H9 (cell line): ENCODE results near the gene FAM163B. TPM values are rescaled to one million over a fixed set of nuclear protein-coding genes. Genes with fewer than 3 reads are reported as not detected.

Experiments
- DNase-seq: peaks from one replicate; pipeline ENCODE4 v3.0.0-alpha.2; 2017
- H2AFZ ChIP-seq: one replicate; pipeline ENCODE4 v1.6.1; 2013; ENCODE audit warnings: mild to moderate bottlenecking, low read length, control low read depth, moderate library complexity
- H2AK5ac ChIP-seq: 2 replicates; pipeline ENCODE4 v1.6.1; 2013; ENCODE audit warnings: low read length, control low read depth, mixed read lengths; ENCODE audit not compliant: insufficient read length
- H2BK120ac ChIP-seq: one replicate; pipeline ENCODE4 v1.6.1; 2013; ENCODE audit warnings: low read depth, mild to moderate bottlenecking, low read length, control low read depth, inconsistent platforms; ENCODE audit not compliant: poor library complexity, severe bottlenecking
- H2BK12ac ChIP-seq: 2 replicates; pipeline ENCODE4 v1.6.1; 2013; ENCODE audit warnings: low read length, control low read depth, mixed read lengths, low read depth; ENCODE audit not compliant: insufficient read length
- H2BK15ac ChIP-seq: 2 replicates; pipeline ENCODE4 v1.6.1; 2013; ENCODE audit warnings: low read depth, low read length, control low read depth
- H2BK20ac ChIP-seq: one replicate; pipeline ENCODE4 v1.6.1; 2013; ENCODE audit warnings: low read depth, mild to moderate bottlenecking, low read length, control low read depth, inconsistent platforms; ENCODE audit not compliant: poor library complexity, severe bottlenecking
- H2BK5ac ChIP-seq: 2 replicates; pipeline ENCODE4 v1.6.1; 2013; ENCODE audit warnings: low read length, control low read depth, mixed read lengths; ENCODE audit not compliant: insufficient read length
- H3K14ac ChIP-seq: 2 replicates; pipeline ENCODE4 v1.6.1; 2013; ENCODE audit warnings: low read length, control low read depth; ENCODE audit not compliant: insufficient read depth
- H3K18ac ChIP-seq: 2 replicates; pipeline ENCODE4 v1.6.1; 2013; ENCODE audit warnings: low read depth, mild to moderate bottlenecking, mixed read lengths, low read length, control low read depth; ENCODE audit not compliant: insufficient read length
- H3K23ac ChIP-seq: 2 replicates; pipeline ENCODE4 v1.6.1; 2013; ENCODE audit warnings: low read length, control low read depth, mixed read lengths, low read depth; ENCODE audit not compliant: insufficient read length
- H3K23me2 ChIP-seq: 2 replicates; pipeline ENCODE4 v1.6.1; 2013; ENCODE audit warnings: low read depth, mild to moderate bottlenecking, mixed read lengths, low read length, control low read depth; ENCODE audit not compliant: insufficient read length, poor library complexity, severe bottlenecking
- H3K27ac ChIP-seq: 2 replicates; pipeline ENCODE4 v1.5.1; 2013; ENCODE audit warnings: low read length, control low read depth, mixed read lengths, low read depth; ENCODE audit not compliant: insufficient read length
- H3K27me3 ChIP-seq: 2 replicates; pipeline ENCODE4 v1.6.1; 2013; ENCODE audit warnings: low read length, control low read depth, inconsistent platforms; ENCODE audit not compliant: insufficient read depth
- H3K4ac ChIP-seq: 2 replicates; pipeline ENCODE4 v1.6.1; 2013; ENCODE audit warnings: low read depth, mild to moderate bottlenecking, control low read depth, inconsistent platforms, low read length, moderate library complexity
- H3K4me1 ChIP-seq: 2 replicates; pipeline ENCODE4 v1.6.1; 2013; ENCODE audit warnings: low read length, control low read depth, inconsistent platforms; ENCODE audit not compliant: insufficient read depth
- H3K4me2 ChIP-seq: 2 replicates; pipeline ENCODE4 v1.6.1; 2013; ENCODE audit warnings: low read length, control low read depth, mixed read lengths; ENCODE audit not compliant: insufficient read length, insufficient read depth
- H3K56ac ChIP-seq: 2 replicates; pipeline ENCODE4 v1.6.1; 2013; ENCODE audit warnings: low read depth, mild to moderate bottlenecking, mixed read lengths, low read length, control low read depth; ENCODE audit not compliant: insufficient read length
- H3K79me1 ChIP-seq: 2 replicates; pipeline ENCODE4 v1.6.1; 2013; ENCODE audit warnings: low read depth, mild to moderate bottlenecking, moderate library complexity, low read length, control low read depth, inconsistent platforms; ENCODE audit not compliant: insufficient read depth, poor library complexity, severe bottlenecking
- H3K79me2 ChIP-seq: 2 replicates; pipeline ENCODE4 v1.6.1; 2013; ENCODE audit warnings: low read length, control low read depth, inconsistent platforms; ENCODE audit not compliant: insufficient read depth
- H3K9ac ChIP-seq: 2 replicates; pipeline ENCODE4 v1.6.1; 2013; ENCODE audit warnings: low read length, control low read depth, mixed read lengths; ENCODE audit not compliant: insufficient read length; ENCODE audit errors: extremely low read depth
- H3K9me3 ChIP-seq: one replicate; pipeline ENCODE4 v1.6.1; 2013; ENCODE audit warnings: low read depth, low read length, inconsistent platforms; ENCODE audit not compliant: control insufficient read depth
- H3T11ph ChIP-seq: one replicate; pipeline ENCODE4 v1.6.1; 2013; ENCODE audit warnings: mild to moderate bottlenecking, low read length, control low read depth, inconsistent platforms
- H4K20me1 ChIP-seq: one replicate; pipeline ENCODE4 v1.6.1; 2013; ENCODE audit not compliant: control insufficient read depth, insufficient read length, insufficient read depth
- H4K5ac ChIP-seq: 2 replicates; pipeline ENCODE4 v1.6.1; 2013; ENCODE audit warnings: low read depth, mild to moderate bottlenecking, mixed read lengths, low read length, control low read depth; ENCODE audit not compliant: insufficient read length
- H4K8ac ChIP-seq: replicated peaks from 2 replicates; pipeline ENCODE4 v1.6.1; 2013; ENCODE audit warnings: low read length, control low read depth, mixed read lengths, low read depth; ENCODE audit not compliant: insufficient read length
- H4K91ac ChIP-seq: 2 replicates; pipeline ENCODE4 v1.6.1; 2013; ENCODE audit warnings: low read depth, mild to moderate bottlenecking, moderate library complexity, mixed read lengths, low read length, control low read depth; ENCODE audit not compliant: insufficient read length
- H3K27ac Mint-ChIP-seq, 3 experiments: 2 replicates in 2 of 3; 3 replicates in 1 of 3; pipeline ENCODE4 v1.8.0; 2020 to 2021; ENCODE audit warnings: mixed read lengths in 3 of 3, mild to moderate bottlenecking in 1 of 3, moderate library complexity in 1 of 3
- H3K27me3 Mint-ChIP-seq: 2 replicates; pipeline ENCODE4 v1.8.0; 2021; ENCODE audit warnings: low read depth, mild to moderate bottlenecking, moderate library complexity, mixed read lengths
- H3K36me3 Mint-ChIP-seq, 3 experiments: 2 replicates in 2 of 3; 3 replicates in 1 of 3; pipeline ENCODE4 v1.8.0; 2020 to 2021; ENCODE audit warnings: low read depth in 3 of 3, mixed read lengths in 3 of 3; ENCODE audit not compliant: insufficient read depth in 1 of 3
- H3K4me1 Mint-ChIP-seq, 2 experiments: 2 replicates each; pipeline ENCODE4 v1.8.0; 2020; ENCODE audit warnings: mixed read lengths in 2 of 2
- H3K4me3 Mint-ChIP-seq, 2 experiments: 2 replicates in 1 of 2; 3 replicates in 1 of 2; pipeline ENCODE4 v1.8.0; 2020 to 2021; ENCODE audit warnings: mild to moderate bottlenecking in 2 of 2, mixed read lengths in 2 of 2, moderate library complexity in 1 of 2
- H3K9me3 Mint-ChIP-seq, 2 experiments: 2 replicates in 1 of 2; 3 replicates in 1 of 2; pipeline ENCODE4 v1.8.0; 2020; ENCODE audit warnings: mild to moderate bottlenecking in 2 of 2, mixed read lengths in 2 of 2, moderate library complexity in 1 of 2
- WGBS: extraction: QIAGEN DNeasy Blood & Tissue Kit; methylation state at CpG from one replicate; pipeline ENCODE4 v1.1.7; 2013; ENCODE audit warnings: missing lambda C conversion rate, low lambda C conversion rate, mixed read lengths; ENCODE audit not compliant: insufficient read length; ENCODE audit errors: extremely low coverage; 5-methylcytosine and 5-hydroxymethylcytosine counted together
- total RNA-seq: library from RNA; stranded (reverse); gene quantifications from 2 replicates; pipeline ENCODE4 v1.2.1, GENCODE V29; 2021
- TF ChIP-seq, protein P1 (sequence below): fragments of 200-600 bp; sonication (generic); conservative IDR thresholded peaks from 3 replicates; pipeline ENCODE4 v1.8.0; 2021; ENCODE audit warnings: antibody characterized with exemption, mild to moderate bottlenecking

FAM163B gene
- total RNA-seq, 1 experiment from 2014 or later: 0.39 TPM

DNA sequence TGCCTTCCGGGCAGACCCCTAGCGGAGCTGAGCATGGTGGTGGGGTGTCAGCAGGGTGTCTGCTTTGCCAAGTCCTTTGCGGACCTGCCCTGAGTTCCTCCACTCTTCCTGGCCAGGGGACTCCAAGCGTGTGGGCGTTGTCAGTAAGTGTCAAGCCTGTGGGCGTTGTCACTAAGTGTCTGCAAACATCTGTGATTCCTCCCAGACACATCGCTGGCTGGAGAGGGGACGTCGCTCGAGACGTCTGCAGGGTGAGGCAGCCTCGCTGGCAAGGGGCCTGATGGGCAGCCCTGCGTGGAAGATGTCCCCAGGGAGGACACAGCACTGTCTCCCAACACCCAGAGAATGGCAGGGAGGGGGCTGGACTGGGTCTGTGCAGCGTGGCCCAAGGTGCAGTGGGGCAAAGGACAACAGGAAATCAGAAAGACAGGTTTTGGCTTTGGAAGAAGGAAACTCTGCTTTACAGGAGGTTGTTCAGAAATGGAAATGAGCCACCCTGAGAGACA, 45.8 kb downstream of the FAM163B start:
- no CpG with 5 or more reads among the region's 14 CpGs for WGBS
- DNase-seq: no peak
- H3K23me2 ChIP-seq: no peaks in the 10 kb centered on the region

More for the DNA sequence above, 45.8 kb downstream of the FAM163B start:
- Histone ChIP-seq H4K91ac (no peak overlapping the region), H3K4me1 (peaks cover 2% of the 10 kb centered on the region; the same call in 1 of the 2 replicates), H3K23ac (no peak overlapping the region), H2BK20ac (no peak overlapping the region), H3K9me3 (no peaks in the 10 kb centered on the region), H3K4me2 (no peak overlapping the region), H3K79me2 (no peaks in the 10 kb centered on the region), H4K20me1 (no peaks in the 10 kb centered on the region), H3K18ac (no peak overlapping the region), H3K56ac (no peak overlapping the region), H3K79me1 (no peaks in the 10 kb centered on the region), H3K14ac (no peak overlapping the region), H2AFZ (no peak overlapping the region), H4K8ac (no peak overlapping the region), H2BK12ac (no peak overlapping the region), H2BK120ac (no peak overlapping the region), H3K4ac (no peak overlapping the region), H3K9ac (no peak overlapping the region), H2BK15ac (no peak overlapping the region), H3K27ac (no peak overlapping the region), H2AK5ac (no peak overlapping the region), H3K27me3 (no peaks in the 10 kb centered on the region), H3T11ph (no peak overlapping the region), H2BK5ac (no peak overlapping the region), H4K5ac (no peak overlapping the region)
- TF ChIP-seq, protein P1, sequence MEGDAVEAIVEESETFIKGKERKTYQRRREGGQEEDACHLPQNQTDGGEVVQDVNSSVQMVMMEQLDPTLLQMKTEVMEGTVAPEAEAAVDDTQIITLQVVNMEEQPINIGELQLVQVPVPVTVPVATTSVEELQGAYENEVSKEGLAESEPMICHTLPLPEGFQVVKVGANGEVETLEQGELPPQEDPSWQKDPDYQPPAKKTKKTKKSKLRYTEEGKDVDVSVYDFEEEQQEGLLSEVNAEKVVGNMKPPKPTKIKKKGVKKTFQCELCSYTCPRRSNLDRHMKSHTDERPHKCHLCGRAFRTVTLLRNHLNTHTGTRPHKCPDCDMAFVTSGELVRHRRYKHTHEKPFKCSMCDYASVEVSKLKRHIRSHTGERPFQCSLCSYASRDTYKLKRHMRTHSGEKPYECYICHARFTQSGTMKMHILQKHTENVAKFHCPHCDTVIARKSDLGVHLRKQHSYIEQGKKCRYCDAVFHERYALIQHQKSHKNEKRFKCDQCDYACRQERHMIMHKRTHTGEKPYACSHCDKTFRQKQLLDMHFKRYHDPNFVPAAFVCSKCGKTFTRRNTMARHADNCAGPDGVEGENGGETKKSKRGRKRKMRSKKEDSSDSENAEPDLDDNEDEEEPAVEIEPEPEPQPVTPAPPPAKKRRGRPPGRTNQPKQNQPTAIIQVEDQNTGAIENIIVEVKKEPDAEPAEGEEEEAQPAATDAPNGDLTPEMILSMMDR: no peak
- H3K4me1 Mint-ChIP-seq: peaks cover 18 to 30% of the 10 kb centered on the region in 2 experiments
- H3K4me3 Mint-ChIP-seq: no peak overlapping the region; a peak in 1 of 5 replicates
- no peaks in the 10 kb centered on the region for H3K9me3 Mint-ChIP-seq
- peaks cover 13% of the 10 kb centered on the region for H3K27me3 Mint-ChIP-seq
- peak overlapping the region; percentile 36 to 85 (median 61); a peak in 3 of 7 replicates for H3K27ac Mint-ChIP-seq
- peaks cover 0 to 3% (median 0%) of the 10 kb centered on the region in 3 experiments; a peak in 2 of 7 replicates for H3K36me3 Mint-ChIP-seq
